Gastrocnemius medialis (tissue), 4 donors: ENCODE results near the gene OBI1.

Experiments
- POLR2A ChIP-seq, 2 donors: fragments of 450-650 bp; IDR thresholded peaks; one replicate each; pipeline ENCODE4 v1.6.1; 2017; ENCODE audit warnings: antibody characterized with exemption in 2 of 2, mild to moderate bottlenecking in 2 of 2, moderate library complexity in 2 of 2
- TF ChIP-seq, protein P1 (sequence below), 5 experiments: fragments of 450-650 bp in 3 of 5; fragments of 200-600 bp in 2 of 5; sonication (generic) in 2 of 5; IDR thresholded peaks in 4 of 5; conservative IDR thresholded peaks in 1 of 5; 1 replicate in 4 of 5; 2 replicates in 1 of 5; pipeline ENCODE4 v1.5.1; 2016 to 2019; ENCODE audit warnings: antibody characterized with exemption in 5 of 5, mild to moderate bottlenecking in 3 of 5, moderate library complexity in 3 of 5

GRCh38 chr13:78596736-78597601, 62.0 kb downstream of the OBI1 start:
- TF ChIP-seq, protein P1, sequence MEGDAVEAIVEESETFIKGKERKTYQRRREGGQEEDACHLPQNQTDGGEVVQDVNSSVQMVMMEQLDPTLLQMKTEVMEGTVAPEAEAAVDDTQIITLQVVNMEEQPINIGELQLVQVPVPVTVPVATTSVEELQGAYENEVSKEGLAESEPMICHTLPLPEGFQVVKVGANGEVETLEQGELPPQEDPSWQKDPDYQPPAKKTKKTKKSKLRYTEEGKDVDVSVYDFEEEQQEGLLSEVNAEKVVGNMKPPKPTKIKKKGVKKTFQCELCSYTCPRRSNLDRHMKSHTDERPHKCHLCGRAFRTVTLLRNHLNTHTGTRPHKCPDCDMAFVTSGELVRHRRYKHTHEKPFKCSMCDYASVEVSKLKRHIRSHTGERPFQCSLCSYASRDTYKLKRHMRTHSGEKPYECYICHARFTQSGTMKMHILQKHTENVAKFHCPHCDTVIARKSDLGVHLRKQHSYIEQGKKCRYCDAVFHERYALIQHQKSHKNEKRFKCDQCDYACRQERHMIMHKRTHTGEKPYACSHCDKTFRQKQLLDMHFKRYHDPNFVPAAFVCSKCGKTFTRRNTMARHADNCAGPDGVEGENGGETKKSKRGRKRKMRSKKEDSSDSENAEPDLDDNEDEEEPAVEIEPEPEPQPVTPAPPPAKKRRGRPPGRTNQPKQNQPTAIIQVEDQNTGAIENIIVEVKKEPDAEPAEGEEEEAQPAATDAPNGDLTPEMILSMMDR (IDR thresholded peaks at IDR 0.05 in 4 of 5, conservative IDR thresholded peaks at IDR 0.05 in 1 of 5): no peak
- TF ChIP-seq POLR2A (IDR thresholded peaks at IDR 0.05): no peak
